Measurements from ENCODE around the gene WDCP.

Gene WDCP

GRCh38 chr2:24040511-24040910 lies 6.7 kb downstream of the WDCP start:
- no peak for DNase-seq (ENCODE audit: insufficient read length)
- no peak for FAIRE-seq
- TF ChIP-seq POLR2AphosphoS5 (IDR thresholded peaks at IDR 0.05; ENCODE audit: low read depth, low read length) (no peak), POLR2A (IDR thresholded peaks at IDR 0.05; ENCODE audit: low read depth, low read length) (no peak), TAF1 (IDR thresholded peaks at IDR 0.05; ENCODE audit: borderline replicate concordance, low read depth, low read length) (no peak)

GRCh38 chr2:24038786-24039499 lies 8.2 kb downstream of the WDCP start:
- DNase-seq (ENCODE audit: insufficient read length) (no peak), FAIRE-seq (no peak)
- no peak for TF ChIP-seq POLR2A (IDR thresholded peaks at IDR 0.05; ENCODE audit: low read depth, low read length)
- no peak for TF ChIP-seq POLR2AphosphoS5 (IDR thresholded peaks at IDR 0.05; ENCODE audit: low read depth, low read length)
- TF ChIP-seq TAF1 (IDR thresholded peaks at IDR 0.05; ENCODE audit: borderline replicate concordance, low read depth, low read length): no peak

- DNase-seq (ENCODE audit: insufficient read length) (no peak), FAIRE-seq (no peak)
- TF ChIP-seq POLR2AphosphoS5 (IDR thresholded peaks at IDR 0.05; ENCODE audit: low read depth, low read length) (no peak), TAF1 (IDR thresholded peaks at IDR 0.05; ENCODE audit: borderline replicate concordance, low read depth, low read length) (no peak), POLR2A (IDR thresholded peaks at IDR 0.05; ENCODE audit: low read depth, low read length) (no peak)
Observed at GRCh38 chr2:24026233-24026632, 21.0 kb downstream of the WDCP start.

- FAIRE-seq (no peak), DNase-seq (ENCODE audit: insufficient read length) (no peak)
- TF ChIP-seq TAF1 (IDR thresholded peaks at IDR 0.05; ENCODE audit: borderline replicate concordance, low read depth, low read length) (no peak), POLR2A (IDR thresholded peaks at IDR 0.05; ENCODE audit: low read depth, low read length) (no peak), POLR2AphosphoS5 (IDR thresholded peaks at IDR 0.05; ENCODE audit: low read depth, low read length) (no peak)
Observed at GRCh38 chr2:24024996-24025663, 22.1 kb downstream of the WDCP start.

GRCh38 chr2:24024018-24024417 lies 23.2 kb downstream of the WDCP start:
- TF ChIP-seq POLR2A (IDR thresholded peaks at IDR 0.05; ENCODE audit: low read depth, low read length) (no peak), POLR2AphosphoS5 (IDR thresholded peaks at IDR 0.05; ENCODE audit: low read depth, low read length) (no peak), TAF1 (IDR thresholded peaks at IDR 0.05; ENCODE audit: borderline replicate concordance, low read depth, low read length) (no peak)
- no peak for FAIRE-seq
- no peak for DNase-seq (ENCODE audit: insufficient read length)

- no peak for FAIRE-seq
Observed at GRCh38 chr2:24022975-24023575, 24.1 kb downstream of the WDCP start.

GRCh38 chr2:24022324-24022974 lies 24.7 kb downstream of the WDCP start:
- DNase-seq (ENCODE audit: insufficient read length) (no peak), FAIRE-seq (no peak)
- TF ChIP-seq TAF1 (IDR thresholded peaks at IDR 0.05; ENCODE audit: borderline replicate concordance, low read depth, low read length): no peak
- no peak for TF ChIP-seq POLR2AphosphoS5 (IDR thresholded peaks at IDR 0.05; ENCODE audit: low read depth, low read length)
- TF ChIP-seq POLR2A (IDR thresholded peaks at IDR 0.05; ENCODE audit: low read depth, low read length): no peak

More at GRCh38 chr2:24022975-24023575, 24.1 kb downstream of the WDCP start:
- no peak for DNase-seq (ENCODE audit: insufficient read length)
- TF ChIP-seq POLR2AphosphoS5 (IDR thresholded peaks at IDR 0.05; ENCODE audit: low read depth, low read length) (no peak), POLR2A (IDR thresholded peaks at IDR 0.05; ENCODE audit: low read depth, low read length) (no peak), TAF1 (IDR thresholded peaks at IDR 0.05; ENCODE audit: borderline replicate concordance, low read depth, low read length) (no peak)

DNA sequence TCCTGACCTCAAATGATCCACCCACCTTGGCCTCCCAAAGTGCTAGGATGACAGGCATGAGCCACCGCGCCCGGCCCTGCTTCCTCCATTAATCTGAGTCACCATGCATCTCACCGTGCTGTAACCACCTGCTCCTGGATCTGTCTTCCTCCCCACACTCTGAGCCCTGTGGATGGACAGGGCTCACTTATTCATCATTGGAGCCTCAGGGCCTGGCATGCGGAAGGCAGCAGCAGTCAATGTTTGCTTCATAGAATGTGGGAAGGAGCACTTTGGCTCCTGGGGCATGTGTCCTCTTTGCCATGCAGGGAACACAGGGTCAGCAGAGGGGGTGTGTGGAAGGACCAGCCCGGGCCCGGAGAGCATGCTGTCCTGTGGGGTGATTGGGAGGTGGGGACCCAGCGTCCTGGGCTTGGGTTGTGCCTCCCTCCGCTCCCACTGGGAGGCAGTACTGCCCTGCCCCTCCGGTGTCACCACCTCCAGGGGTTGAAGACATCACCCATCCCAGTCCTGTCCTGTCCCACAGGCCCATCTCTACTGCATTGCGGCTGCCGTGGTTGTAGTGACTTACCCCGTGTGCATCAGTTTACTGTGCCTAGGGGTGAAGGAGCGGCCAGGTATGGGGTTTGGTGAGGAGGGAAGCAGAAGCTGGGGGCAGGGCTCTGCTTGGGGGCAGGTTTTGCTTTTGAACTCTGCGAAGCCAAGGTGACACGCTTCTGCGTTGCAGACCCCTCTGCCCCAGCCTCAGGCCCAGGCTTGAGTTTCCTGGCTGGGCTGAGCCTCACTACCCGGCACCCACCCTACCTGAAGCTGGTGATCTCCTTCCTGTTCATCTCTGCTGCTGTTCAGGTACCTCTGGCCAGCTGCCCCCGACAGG lies 25.8 kb downstream of the WDCP start:
- TF ChIP-seq TAF1 (IDR thresholded peaks at IDR 0.05; ENCODE audit: borderline replicate concordance, low read depth, low read length): no peak
- TF ChIP-seq POLR2AphosphoS5 (IDR thresholded peaks at IDR 0.05; ENCODE audit: low read depth, low read length): no peak
- no peak for TF ChIP-seq POLR2A (IDR thresholded peaks at IDR 0.05; ENCODE audit: low read depth, low read length)
- DNase-seq (ENCODE audit: insufficient read length) (no peak), FAIRE-seq (no peak)

- TF ChIP-seq POLR2AphosphoS5 (IDR thresholded peaks at IDR 0.05; ENCODE audit: low read depth, low read length) (no peak), TAF1 (IDR thresholded peaks at IDR 0.05; ENCODE audit: borderline replicate concordance, low read depth, low read length) (no peak)
- no peak for FAIRE-seq
- no peak for DNase-seq (ENCODE audit: insufficient read length)
Observed at GRCh38 chr2:24020244-24020643, 26.9 kb downstream of the WDCP start.

DNA sequence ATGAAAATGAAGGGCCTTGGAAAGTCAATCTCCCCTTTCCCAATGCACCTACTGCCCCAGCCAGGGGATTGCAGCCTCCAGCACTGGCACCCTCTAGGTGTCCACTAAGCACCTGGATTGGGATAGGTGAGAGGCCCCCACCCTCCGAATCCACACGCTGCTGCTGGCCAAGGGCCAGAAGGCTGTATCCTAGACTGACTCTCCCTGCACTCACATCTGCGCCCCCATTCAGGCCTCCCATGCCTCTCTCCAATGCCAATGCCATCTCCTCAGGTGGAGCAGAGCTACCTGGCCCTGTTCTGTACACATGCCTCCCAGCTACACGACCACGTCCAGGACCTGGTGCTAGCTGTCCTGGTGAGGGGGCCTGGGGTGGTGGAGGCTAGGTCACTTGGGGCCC lies 27.5 kb downstream of the WDCP start:
- no peak for FAIRE-seq
- no peak for DNase-seq (ENCODE audit: insufficient read length)
- TF ChIP-seq POLR2A (IDR thresholded peaks at IDR 0.05; ENCODE audit: low read depth, low read length): no peak
- TF ChIP-seq POLR2AphosphoS5 (IDR thresholded peaks at IDR 0.05; ENCODE audit: low read depth, low read length): no peak
- no peak for TF ChIP-seq TAF1 (IDR thresholded peaks at IDR 0.05; ENCODE audit: borderline replicate concordance, low read depth, low read length)

Measured in GM12892 (cell line).